Endothelial cell (in vitro differentiated cells): ENCODE data around the gene TIMM44. TPM values are rescaled to one million over a fixed set of nuclear protein-coding genes. Genes with fewer than 3 reads are reported as not detected.
"Not testable (repeated sequence)": the region's sequence is repeated elsewhere in the genome, so short reads cannot be mapped to it uniquely, and the experiment has no call there.

ENCODE experiments used
- DNase-seq: peaks from one replicate; pipeline ENCODE4 v3.0.0; 2021; ENCODE audit warnings: low spot score
- H3K27ac Mint-ChIP-seq: one replicate; pipeline ENCODE4 v1.8.0; 2021; ENCODE audit warnings: mixed read lengths, inconsistent platforms; ENCODE audit not compliant: unreplicated experiment
- H3K27me3 Mint-ChIP-seq: one replicate; pipeline ENCODE4 v1.8.0; 2021; ENCODE audit warnings: mild to moderate bottlenecking, moderate library complexity, mixed read lengths, inconsistent platforms; ENCODE audit not compliant: unreplicated experiment
- H3K36me3 Mint-ChIP-seq: one replicate; pipeline ENCODE4 v1.8.0; 2021; ENCODE audit warnings: mild to moderate bottlenecking, low read depth, mixed read lengths, inconsistent platforms; ENCODE audit not compliant: unreplicated experiment
- H3K4me1 Mint-ChIP-seq: one replicate; pipeline ENCODE4 v1.8.0; 2021; ENCODE audit warnings: mild to moderate bottlenecking, mixed read lengths, inconsistent platforms; ENCODE audit not compliant: unreplicated experiment
- H3K4me3 Mint-ChIP-seq: one replicate; pipeline ENCODE4 v1.8.0; 2021; ENCODE audit warnings: mild to moderate bottlenecking, mixed read lengths, inconsistent platforms; ENCODE audit not compliant: unreplicated experiment
- H3K9me3 Mint-ChIP-seq: one replicate; pipeline ENCODE4 v1.8.0; 2021; ENCODE audit warnings: mixed read lengths, inconsistent platforms; ENCODE audit not compliant: unreplicated experiment
- CTCF ChIP-seq: fragments of 200-600 bp; sonication (generic); IDR thresholded peaks from one replicate; pipeline ENCODE4 v1.5.0; 2021; ENCODE audit warnings: antibody characterized with exemption; ENCODE audit not compliant: unreplicated experiment
- total RNA-seq: library from RNA; stranded (reverse); fragmentation: NEBNext Ultra II Directional; extraction: Animal tissue kit (Norgen Biotek cat#: 25700); gene quantifications from one replicate; pipeline ENCODE4 v1.2.1, GENCODE V29; 2021; ENCODE audit not compliant: unreplicated experiment

Gene TIMM44
- total RNA-seq, 1 donor from 2014 or later, result 46.5 TPM

DNA sequence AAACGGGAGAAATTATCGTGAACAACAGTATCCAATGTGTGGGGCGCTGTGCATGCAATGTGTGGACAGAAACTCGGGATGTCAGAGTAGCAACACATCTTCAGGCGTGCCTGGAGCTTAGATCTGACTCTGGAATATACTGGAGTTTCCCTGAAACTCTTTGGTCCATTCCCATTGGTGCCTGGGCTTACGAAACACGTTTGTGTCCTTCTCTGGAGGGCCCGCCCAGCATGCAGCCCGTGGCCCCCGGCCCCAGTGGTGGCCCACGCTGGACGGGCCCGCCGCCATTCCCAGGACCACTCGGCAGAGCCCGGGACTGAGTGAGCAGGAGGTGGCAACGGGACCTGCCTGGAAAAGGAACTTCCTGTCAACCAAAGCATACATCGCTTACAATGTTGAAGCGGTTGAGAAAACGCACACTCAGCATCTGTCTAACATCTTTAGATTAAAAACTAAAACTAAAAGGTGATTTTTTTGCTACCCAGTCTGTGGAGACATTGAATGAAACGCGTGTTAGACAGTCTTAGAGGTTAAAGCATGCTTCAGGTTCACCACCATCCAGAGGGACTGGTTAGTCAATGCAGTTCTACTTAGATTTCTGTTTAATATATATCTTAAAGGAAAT is 19.3 kb upstream of the TIMM44 start:
- no peak for DNase-seq
- Mint-ChIP-seq H3K27ac (peak overlapping the region; percentile 26), H3K9me3 (no peaks in the 10 kb centered on the region), H3K36me3 (peaks cover 34% of the 10 kb centered on the region), H3K4me3 (no peak overlapping the region), H3K27me3 (peaks cover 6% of the 10 kb centered on the region), H3K4me1 (peaks cover 8% of the 10 kb centered on the region)
- TF ChIP-seq CTCF, result no peak

- Mint-ChIP-seq H3K4me3 (no peak overlapping the region), H3K27me3 (peaks cover 6% of the 10 kb centered on the region), H3K4me1 (peaks cover 8% of the 10 kb centered on the region), H3K36me3 (peaks cover 27% of the 10 kb centered on the region), H3K9me3 (no peaks in the 10 kb centered on the region), H3K27ac (peak overlapping the region; percentile 26)
- TF ChIP-seq CTCF, result no peak
- DNase-seq, result no peak
Measured at GRCh38 chr19:7961920-7962626, 18.6 kb upstream of the TIMM44 start.

DNA sequence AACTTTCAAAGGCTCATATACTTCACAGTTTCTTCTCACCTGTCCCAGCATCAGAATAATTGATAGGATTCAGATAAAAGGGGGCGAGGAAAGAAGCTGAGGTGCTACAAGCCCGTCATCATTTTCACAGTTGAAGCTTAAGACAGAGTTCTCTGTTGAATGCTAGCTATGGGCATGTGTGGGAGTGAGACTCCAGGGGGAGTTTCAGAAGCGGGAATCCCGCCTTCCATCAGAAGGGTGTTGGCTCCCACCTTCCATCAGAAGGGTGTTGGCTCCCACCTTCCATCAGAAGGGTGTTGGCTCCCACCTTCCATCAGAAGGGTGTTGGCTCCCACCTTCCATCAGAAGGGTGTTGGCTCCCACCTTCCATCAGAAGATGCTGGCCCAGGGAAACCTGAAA is 17.6 kb upstream of the TIMM44 start:
- not testable (repeated sequence) for DNase-seq, H3K9me3 Mint-ChIP-seq, H3K4me1 Mint-ChIP-seq, H3K4me3 Mint-ChIP-seq, H3K27ac Mint-ChIP-seq, H3K27me3 Mint-ChIP-seq
- peaks cover 23% of the 10 kb centered on the region for H3K36me3 Mint-ChIP-seq

- DNase-seq, result no peak
- H3K4me1 Mint-ChIP-seq, result no peaks in the 10 kb centered on the region
- H3K4me3 Mint-ChIP-seq, result no peak overlapping the region
- TF ChIP-seq CTCF, result no peak
- no peaks in the 10 kb centered on the region for H3K9me3 Mint-ChIP-seq
- peaks cover 14% of the 10 kb centered on the region for H3K27me3 Mint-ChIP-seq
- no peak overlapping the region for H3K27ac Mint-ChIP-seq
- H3K36me3 Mint-ChIP-seq, result peaks cover 15% of the 10 kb centered on the region
Measured at GRCh38 chr19:7959211-7959610, 15.7 kb upstream of the TIMM44 start.

DNA sequence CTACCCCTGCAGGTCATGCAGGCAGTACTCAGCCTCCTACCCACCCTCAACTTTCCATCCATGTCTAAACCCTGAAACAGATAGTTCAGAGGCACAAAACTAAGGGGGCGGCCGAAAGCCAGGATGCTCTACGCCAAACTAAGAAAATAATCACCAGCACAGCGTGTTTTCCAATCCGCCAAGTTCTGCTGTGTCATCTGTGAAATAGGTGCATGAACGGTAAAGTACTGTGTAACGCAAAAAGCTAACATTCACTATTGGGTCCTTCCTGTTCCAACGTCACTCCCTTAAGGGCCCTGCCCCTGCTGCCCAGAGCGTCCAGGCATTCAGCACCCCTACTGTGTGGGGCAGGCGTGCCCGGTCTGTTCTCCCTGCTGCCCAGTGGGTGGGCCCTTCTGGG is 12.2 kb upstream of the TIMM44 start:
- H3K27ac Mint-ChIP-seq, result no peak overlapping the region
- peaks cover 15% of the 10 kb centered on the region for H3K27me3 Mint-ChIP-seq
- TF ChIP-seq CTCF, result no peak
- H3K4me3 Mint-ChIP-seq, result no peak overlapping the region
- peaks cover 4% of the 10 kb centered on the region for H3K36me3 Mint-ChIP-seq
- peaks cover 3% of the 10 kb centered on the region for H3K4me1 Mint-ChIP-seq
- H3K9me3 Mint-ChIP-seq, result no peaks in the 10 kb centered on the region
- DNase-seq, result no peak
